NCI-H1436 (cell line): ENCODE data around the gene TMPRSS7.

Experiments
- DNase-seq: peaks from one replicate; lab custom pipeline; 2025; lab: John Stamatoyannopoulos, UW

The TMPRSS7 gene

GRCh38 chr3:112096176-112096575 is 61.6 kb downstream of the TMPRSS7 start:
- no peak for DNase-seq

GRCh38 chr3:112097378-112097777 is 62.8 kb downstream of the TMPRSS7 start:
- DNase-seq: peak; percentile 80

GRCh38 chr3:112101916-112102315 is 67.4 kb downstream of the TMPRSS7 start:
- DNase-seq: no peak

- DNase-seq: no peak
Observed at GRCh38 chr3:112104774-112105173, 70.2 kb downstream of the TMPRSS7 start.

GRCh38 chr3:112109322-112109721 is 74.8 kb downstream of the TMPRSS7 start:
- DNase-seq: peak; percentile 47

- DNase-seq: peak; percentile 88
Observed at GRCh38 chr3:112111785-112112402, 77.4 kb downstream of the TMPRSS7 start.

- no peak for DNase-seq
Observed at GRCh38 chr3:112114576-112115160, 80.1 kb downstream of the TMPRSS7 start.

GRCh38 chr3:112115161-112115739 is 80.7 kb downstream of the TMPRSS7 start:
- DNase-seq: no peak

- no peak for DNase-seq
Observed at GRCh38 chr3:112115806-112116383, 81.4 kb downstream of the TMPRSS7 start.

GRCh38 chr3:112116748-112117186 is 82.2 kb downstream of the TMPRSS7 start:
- DNase-seq: no peak

- no peak for DNase-seq
Observed at GRCh38 chr3:112117415-112117814, 82.9 kb downstream of the TMPRSS7 start.

- DNase-seq: no peak
Observed at GRCh38 chr3:112117841-112118571, 83.5 kb downstream of the TMPRSS7 start.

GRCh38 chr3:112119962-112120836 is 85.7 kb downstream of the TMPRSS7 start:
- no peak for DNase-seq

GRCh38 chr3:112121577-112122547 is 87.3 kb downstream of the TMPRSS7 start:
- no peak for DNase-seq

- no peak for DNase-seq
Observed at GRCh38 chr3:112122870-112123269, 88.3 kb downstream of the TMPRSS7 start.

GRCh38 chr3:112123548-112123947 is 89.0 kb downstream of the TMPRSS7 start:
- DNase-seq: no peak

GRCh38 chr3:112124907-112125607 is 90.5 kb downstream of the TMPRSS7 start:
- DNase-seq: no peak

GRCh38 chr3:112126511-112126911 is 92.0 kb downstream of the TMPRSS7 start:
- DNase-seq: no peak
